Fibroblast of pulmonary artery (primary cell): ENCODE measurements around the gene SUDS3.
A peak's percentile ranks its signal among the peaks of the same experiment; 100 is the strongest.

Experiments
- DNase-seq: peaks from one replicate; pipeline ENCODE4 v3.0.0-alpha.2; 2010; ENCODE audit warnings: low read depth
- H3K4me3 ChIP-seq: replicated peaks from 2 replicates; pipeline ENCODE4 v1.5.1; 2011; ENCODE audit warnings: low read depth, mild to moderate bottlenecking, control low read depth, low read length, moderate library complexity
- CTCF ChIP-seq: IDR thresholded peaks from 2 replicates; pipeline ENCODE4 v1.5.1; 2011; ENCODE audit warnings: mild to moderate bottlenecking, control low read depth, low read length, inconsistent platforms; ENCODE audit errors: missing control alignments

Gene SUDS3

GRCh38 chr12:118376089-118377020 is at the start of gene SUDS3:
Gene SUDS3 (plus strand): TSS chr12:118376555. CDS start chr12:118376692, 137 bp downstream.
- DNase-seq = peak; percentile 82
- H3K4me3 ChIP-seq = peak within 1 kb of the TSS; percentile 89

GRCh38 chr12:118326991-118327390 is 49.4 kb upstream of the SUDS3 start:
- DNase-seq = no peak
- no peak overlapping the region for H3K4me3 ChIP-seq
- no peak for TF ChIP-seq CTCF

More at GRCh38 chr12:118376089-118377020, at the start of gene SUDS3:
- TF ChIP-seq CTCF = peak; percentile 98

- DNase-seq = no peak
- no peak for TF ChIP-seq CTCF
- H3K4me3 ChIP-seq = no peak overlapping the region
Observed at GRCh38 chr12:118327391-118327790, 49.0 kb upstream of the SUDS3 start.

- H3K4me3 ChIP-seq = no peak overlapping the region
- no peak for DNase-seq
- no peak for TF ChIP-seq CTCF
Observed at GRCh38 chr12:118328486-118329330, 47.6 kb upstream of the SUDS3 start.

GRCh38 chr12:118330421-118331018 is 45.8 kb upstream of the SUDS3 start:
- TF ChIP-seq CTCF = no peak
- peak; percentile 50 for DNase-seq
- no peak overlapping the region for H3K4me3 ChIP-seq

- no peak overlapping the region for H3K4me3 ChIP-seq
- TF ChIP-seq CTCF = no peak
- DNase-seq = no peak
Observed at GRCh38 chr12:118332511-118332910, 43.8 kb upstream of the SUDS3 start.
